ENCODE measurements around the gene TRPV4. TPM values are rescaled to one million over a fixed set of nuclear protein-coding genes. Genes with fewer than 3 reads are reported as not detected.

TRPV4 gene
- total RNA-seq, 1 donor from 2014 or later = 0.56 TPM

GRCh38 chr12:109816870-109817269, 16.3 kb downstream of the TRPV4 start:
- H3K9ac ChIP-seq = no peak overlapping the region
- H3K4me1 Mint-ChIP-seq = no peaks in the 10 kb centered on the region
- no peaks in the 10 kb centered on the region for H3K79me2 ChIP-seq (ENCODE audit: low read depth)
- no peak overlapping the region for H3K27ac Mint-ChIP-seq
- no peaks in the 10 kb centered on the region for H3K36me3 ChIP-seq
- H3K27me3 ChIP-seq = no peaks in the 10 kb centered on the region
- H3K4me3 Mint-ChIP-seq = no peak overlapping the region
- no peak overlapping the region for H3K27ac ChIP-seq
- H3K4me3 ChIP-seq = no peak overlapping the region
- TF ChIP-seq EZH2 (IDR thresholded peaks at IDR 0.05) = no peak
- no peak for TF ChIP-seq EZH2phosphoT487 (IDR thresholded peaks at IDR 0.05)
- TF ChIP-seq, protein P1, sequence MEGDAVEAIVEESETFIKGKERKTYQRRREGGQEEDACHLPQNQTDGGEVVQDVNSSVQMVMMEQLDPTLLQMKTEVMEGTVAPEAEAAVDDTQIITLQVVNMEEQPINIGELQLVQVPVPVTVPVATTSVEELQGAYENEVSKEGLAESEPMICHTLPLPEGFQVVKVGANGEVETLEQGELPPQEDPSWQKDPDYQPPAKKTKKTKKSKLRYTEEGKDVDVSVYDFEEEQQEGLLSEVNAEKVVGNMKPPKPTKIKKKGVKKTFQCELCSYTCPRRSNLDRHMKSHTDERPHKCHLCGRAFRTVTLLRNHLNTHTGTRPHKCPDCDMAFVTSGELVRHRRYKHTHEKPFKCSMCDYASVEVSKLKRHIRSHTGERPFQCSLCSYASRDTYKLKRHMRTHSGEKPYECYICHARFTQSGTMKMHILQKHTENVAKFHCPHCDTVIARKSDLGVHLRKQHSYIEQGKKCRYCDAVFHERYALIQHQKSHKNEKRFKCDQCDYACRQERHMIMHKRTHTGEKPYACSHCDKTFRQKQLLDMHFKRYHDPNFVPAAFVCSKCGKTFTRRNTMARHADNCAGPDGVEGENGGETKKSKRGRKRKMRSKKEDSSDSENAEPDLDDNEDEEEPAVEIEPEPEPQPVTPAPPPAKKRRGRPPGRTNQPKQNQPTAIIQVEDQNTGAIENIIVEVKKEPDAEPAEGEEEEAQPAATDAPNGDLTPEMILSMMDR (IDR thresholded peaks at IDR 0.05) = no peak
- H3F3A ChIP-seq (ENCODE audit: low read depth) = peaks cover 3% of the 10 kb centered on the region
- H2AFZ ChIP-seq (replicated peaks) = no peak overlapping the region
- no peak for DNase-seq (ENCODE audit: low spot score)
- H3K9me3 ChIP-seq (ENCODE audit: low read depth) = no peaks in the 10 kb centered on the region
- no peak overlapping the region for H3K4me2 ChIP-seq
- peaks cover 5% of the 10 kb centered on the region for H3K4me1 ChIP-seq
- H4K20me1 ChIP-seq (ENCODE audit: low read depth) = no peaks in the 10 kb centered on the region
- H3K27me3 Mint-ChIP-seq (ENCODE audit: insufficient read depth, low read depth) = peaks cover 12% of the 10 kb centered on the region
- H3K36me3 Mint-ChIP-seq = no peaks in the 10 kb centered on the region
- H3K9me3 Mint-ChIP-seq = no peaks in the 10 kb centered on the region

DNA sequence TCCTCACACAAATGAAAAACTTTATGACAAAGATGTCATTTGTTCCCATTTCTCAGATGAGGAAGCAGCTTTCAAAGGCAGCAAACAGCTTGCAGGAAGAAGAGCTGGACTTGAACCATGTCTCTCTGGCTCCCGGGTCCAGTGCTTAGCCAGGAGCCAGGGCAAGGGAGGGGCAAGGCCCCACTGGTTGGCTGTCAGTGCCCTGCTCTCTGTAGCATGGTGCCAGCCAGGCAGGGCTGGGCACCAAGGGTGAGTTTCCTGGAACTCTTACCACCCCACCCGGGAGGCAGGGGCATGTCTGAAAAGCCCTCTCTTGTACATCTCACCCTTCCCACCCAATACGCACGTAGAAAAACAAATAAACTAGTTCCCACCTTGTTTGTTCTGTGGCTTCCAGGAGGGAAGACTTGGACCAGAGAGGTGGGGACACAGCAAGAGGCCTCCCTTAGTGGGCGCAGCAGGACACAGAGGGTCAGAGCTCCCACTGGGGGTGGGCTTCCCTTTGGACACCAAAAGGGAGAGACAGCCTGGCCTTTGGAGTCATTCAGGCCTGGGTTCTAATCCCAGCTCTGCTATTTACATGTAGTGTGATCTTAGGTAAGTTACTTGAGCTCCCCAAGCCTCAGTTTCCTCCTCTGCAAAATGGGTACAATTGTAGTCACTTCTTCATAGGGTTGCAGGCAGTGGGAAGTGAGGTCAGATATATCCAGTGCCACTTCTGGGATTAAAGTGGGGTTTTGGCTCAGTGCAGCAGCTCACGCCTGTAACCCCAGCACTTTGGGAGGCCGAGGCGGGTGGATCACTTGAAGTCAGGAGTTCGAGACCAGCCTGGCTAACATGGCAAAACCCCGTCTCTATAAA, 17.2 kb downstream of the TRPV4 start:
- Mint-ChIP-seq H3K9me3 (no peaks in the 10 kb centered on the region), H3K27ac (no peak overlapping the region), H3K36me3 (no peaks in the 10 kb centered on the region), H3K27me3 (ENCODE audit: insufficient read depth, low read depth) (peaks cover 11% of the 10 kb centered on the region), H3K4me3 (no peak overlapping the region), H3K4me1 (peaks cover 2% of the 10 kb centered on the region)
- Histone ChIP-seq H4K20me1 (ENCODE audit: low read depth) (no peaks in the 10 kb centered on the region), H3K4me2 (no peak overlapping the region), H3K27ac (no peak overlapping the region), H3K9me3 (ENCODE audit: low read depth) (no peaks in the 10 kb centered on the region), H3K4me1 (peaks cover 8% of the 10 kb centered on the region), H3K4me3 (no peak overlapping the region), H3K79me2 (ENCODE audit: low read depth) (no peaks in the 10 kb centered on the region), H3K36me3 (no peaks in the 10 kb centered on the region), H2AFZ (replicated peaks) (no peak overlapping the region), H3K9ac (no peak overlapping the region), H3F3A (ENCODE audit: low read depth) (peaks cover 3% of the 10 kb centered on the region), H3K27me3 (no peaks in the 10 kb centered on the region)
- DNase-seq (ENCODE audit: low spot score) = no peak
- TF ChIP-seq, protein P1 (IDR thresholded peaks at IDR 0.05) = no peak
- no peak for TF ChIP-seq EZH2phosphoT487 (IDR thresholded peaks at IDR 0.05)
- no peak for TF ChIP-seq EZH2 (IDR thresholded peaks at IDR 0.05)

DNA sequence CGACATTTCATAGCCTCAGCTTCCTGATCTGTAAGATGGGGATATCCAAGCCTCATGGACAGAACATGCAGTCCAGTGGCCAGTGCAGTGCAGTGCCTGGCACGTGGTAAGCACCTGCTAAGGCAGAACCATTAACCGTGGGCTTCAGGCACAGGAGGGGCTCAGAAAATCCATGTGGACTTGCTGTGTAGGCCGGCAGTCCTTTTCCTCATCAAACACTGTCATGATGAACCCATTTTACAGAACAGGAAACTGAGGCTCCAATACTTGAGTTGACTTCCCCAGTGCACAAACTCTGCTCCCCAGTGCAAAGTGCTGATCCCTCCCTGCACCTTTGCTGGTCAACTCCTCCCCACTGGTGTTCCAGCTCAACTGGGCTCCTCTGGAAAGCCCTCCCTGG, 18.0 kb downstream of the TRPV4 start:
- no peak overlapping the region for H3K27ac ChIP-seq
- no peak overlapping the region for H3K4me2 ChIP-seq
- H3K4me1 ChIP-seq = peaks cover 5% of the 10 kb centered on the region
- H3K27me3 ChIP-seq = no peaks in the 10 kb centered on the region
- Mint-ChIP-seq H3K4me1 (peaks cover 2% of the 10 kb centered on the region), H3K4me3 (no peak overlapping the region), H3K9me3 (no peaks in the 10 kb centered on the region), H3K27ac (no peak overlapping the region), H3K27me3 (ENCODE audit: insufficient read depth, low read depth) (peaks cover 14% of the 10 kb centered on the region), H3K36me3 (no peaks in the 10 kb centered on the region)
- peaks cover 3% of the 10 kb centered on the region for H3F3A ChIP-seq (ENCODE audit: low read depth)
- no peaks in the 10 kb centered on the region for H3K9me3 ChIP-seq (ENCODE audit: low read depth)
- DNase-seq (ENCODE audit: low spot score) = no peak
- TF ChIP-seq, protein P1 (IDR thresholded peaks at IDR 0.05) = no peak
- TF ChIP-seq EZH2phosphoT487 (IDR thresholded peaks at IDR 0.05) (no peak), EZH2 (IDR thresholded peaks at IDR 0.05) (no peak)
- H3K9ac ChIP-seq = no peak overlapping the region
- no peaks in the 10 kb centered on the region for H3K79me2 ChIP-seq (ENCODE audit: low read depth)
- H2AFZ ChIP-seq (replicated peaks) = no peak overlapping the region
- H3K36me3 ChIP-seq = no peaks in the 10 kb centered on the region
- no peaks in the 10 kb centered on the region for H4K20me1 ChIP-seq (ENCODE audit: low read depth)
- H3K4me3 ChIP-seq = no peak overlapping the region

All from neural progenitor cell (in vitro differentiated cells).